NCI-H748 treated with DMSO at 0.1 percent for 48 hours (cell line): ENCODE measurements around the gene GNGT2.

ENCODE experiments used
- DNase-seq: peaks from one replicate; lab custom pipeline; 2025; lab: John Stamatoyannopoulos, UW

The GNGT2 gene

GRCh38 chr17:49229076-49229804 lies 18.9 kb upstream of the GNGT2 start:
- DNase-seq, result no peak

GRCh38 chr17:49227436-49228261 lies 17.3 kb upstream of the GNGT2 start:
- DNase-seq, result peak; percentile 28

GRCh38 chr17:49226771-49227435 lies 16.5 kb upstream of the GNGT2 start:
- DNase-seq, result no peak

- DNase-seq, result no peak
Measured at GRCh38 chr17:49225554-49226236, 15.3 kb upstream of the GNGT2 start.

- no peak for DNase-seq
Measured at GRCh38 chr17:49224997-49225337, 14.6 kb upstream of the GNGT2 start.

- peak; percentile 37 for DNase-seq
Measured at GRCh38 chr17:49224198-49224996, 14.0 kb upstream of the GNGT2 start.

GRCh38 chr17:49223517-49224197 lies 13.3 kb upstream of the GNGT2 start:
- DNase-seq, result peak; percentile 21

- no peak for DNase-seq
Measured at GRCh38 chr17:49223168-49223516, 12.8 kb upstream of the GNGT2 start.

- no peak for DNase-seq
Measured at GRCh38 chr17:49219987-49220386, 9.6 kb upstream of the GNGT2 start.

- DNase-seq, result no peak
Measured at GRCh38 chr17:49218941-49219913, 8.9 kb upstream of the GNGT2 start.

- no peak for DNase-seq
Measured at GRCh38 chr17:49217651-49218413, 7.5 kb upstream of the GNGT2 start.

GRCh38 chr17:49216953-49217650 lies 6.7 kb upstream of the GNGT2 start:
- no peak for DNase-seq

- DNase-seq, result no peak
Measured at GRCh38 chr17:49216482-49216881, 6.1 kb upstream of the GNGT2 start.

- no peak for DNase-seq
Measured at GRCh38 chr17:49214676-49215360, 4.4 kb upstream of the GNGT2 start.

GRCh38 chr17:49213847-49214246 lies 3.5 kb upstream of the GNGT2 start:
- no peak for DNase-seq

- DNase-seq, result no peak
Measured at GRCh38 chr17:49213399-49213798, 3.0 kb upstream of the GNGT2 start.

GRCh38 chr17:49209061-49209571 lies 1.3 kb downstream of the GNGT2 start:
- DNase-seq, result no peak

- DNase-seq, result no peak
Measured at GRCh38 chr17:49204516-49204915, 5.9 kb downstream of the GNGT2 start.
